G401 (cell line): ENCODE results near the gene CCHCR1. TPM values are rescaled to one million over a fixed set of nuclear protein-coding genes. Genes with fewer than 3 reads are reported as not detected.
"Not testable (repeated sequence)": the region's sequence is repeated elsewhere in the genome, so short reads cannot be mapped to it uniquely, and the experiment has no call there.

Experiments
- DNase-seq: peaks from one replicate; pipeline ENCODE4 v3.0.0-alpha.2; 2015; ENCODE audit warnings: low spot score
- in situ Hi-C: cut with HindIII; loops from 2 replicates; pipeline ENCODE4 v1.10.0; 2016; ENCODE audit warnings: low sequenced_read_pairs, mixed read lengths
- total RNA-seq: library from RNA; depleted of rRNA; stranded (reverse); fragments of >200 nt; shearing (Covaris generic); gene quantifications from 2 replicates; pipeline ENCODE4 v1.2.3, GENCODE V29; 2014; rRNA removed

The CCHCR1 gene, protein sequence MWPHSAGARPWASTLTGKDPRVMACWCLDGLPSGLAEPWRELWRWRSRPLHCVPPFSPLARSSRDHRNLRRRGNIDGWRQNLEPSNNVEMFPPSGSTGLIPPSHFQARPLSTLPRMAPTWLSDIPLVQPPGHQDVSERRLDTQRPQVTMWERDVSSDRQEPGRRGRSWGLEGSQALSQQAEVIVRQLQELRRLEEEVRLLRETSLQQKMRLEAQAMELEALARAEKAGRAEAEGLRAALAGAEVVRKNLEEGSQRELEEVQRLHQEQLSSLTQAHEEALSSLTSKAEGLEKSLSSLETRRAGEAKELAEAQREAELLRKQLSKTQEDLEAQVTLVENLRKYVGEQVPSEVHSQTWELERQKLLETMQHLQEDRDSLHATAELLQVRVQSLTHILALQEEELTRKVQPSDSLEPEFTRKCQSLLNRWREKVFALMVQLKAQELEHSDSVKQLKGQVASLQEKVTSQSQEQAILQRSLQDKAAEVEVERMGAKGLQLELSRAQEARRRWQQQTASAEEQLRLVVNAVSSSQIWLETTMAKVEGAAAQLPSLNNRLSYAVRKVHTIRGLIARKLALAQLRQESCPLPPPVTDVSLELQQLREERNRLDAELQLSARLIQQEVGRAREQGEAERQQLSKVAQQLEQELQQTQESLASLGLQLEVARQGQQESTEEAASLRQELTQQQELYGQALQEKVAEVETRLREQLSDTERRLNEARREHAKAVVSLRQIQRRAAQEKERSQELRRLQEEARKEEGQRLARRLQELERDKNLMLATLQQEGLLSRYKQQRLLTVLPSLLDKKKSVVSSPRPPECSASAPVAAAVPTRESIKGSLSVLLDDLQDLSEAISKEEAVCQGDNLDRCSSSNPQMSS
- 33.6 and 37.5 TPM in 2 replicates for total RNA-seq

DNA sequence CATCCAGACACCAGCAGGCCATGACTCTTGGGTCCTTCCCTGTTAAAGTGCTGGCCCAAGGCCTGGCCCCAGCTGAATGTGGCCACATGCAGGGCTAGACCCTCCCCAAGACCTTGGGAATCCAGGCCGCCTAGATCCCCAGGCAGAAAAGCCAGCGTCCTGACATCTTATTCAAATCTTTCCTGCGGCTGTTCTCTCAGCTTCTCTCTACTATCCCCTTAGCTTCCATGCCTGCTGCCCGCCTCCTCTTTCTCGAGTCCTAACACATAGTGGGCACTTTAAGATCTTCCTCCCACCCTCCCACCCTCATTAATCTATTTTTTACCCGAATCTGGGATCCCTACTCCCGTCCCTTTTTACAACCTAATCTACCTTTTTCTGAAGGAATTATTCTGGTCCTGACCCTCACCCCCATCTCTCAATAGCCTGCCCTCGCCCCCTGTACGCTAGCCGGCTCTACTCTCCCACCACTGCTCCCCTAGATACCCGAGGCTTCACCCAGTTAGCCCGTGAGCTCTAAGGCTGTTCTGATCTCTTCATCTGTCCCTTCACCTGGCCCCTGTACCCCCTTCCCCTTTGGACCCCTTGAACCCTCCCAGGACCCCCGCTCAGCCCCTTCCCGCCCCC is at the start of gene CCHCR1:
Gene CCHCR1, minus strand, starts transcription at position 290 of the 627 bp plus-strand sequence. Its CDS starts 202 bp downstream, at position 88.
- in situ Hi-C loops, result no loop called here
- DNase-seq, result no peak

DNA sequence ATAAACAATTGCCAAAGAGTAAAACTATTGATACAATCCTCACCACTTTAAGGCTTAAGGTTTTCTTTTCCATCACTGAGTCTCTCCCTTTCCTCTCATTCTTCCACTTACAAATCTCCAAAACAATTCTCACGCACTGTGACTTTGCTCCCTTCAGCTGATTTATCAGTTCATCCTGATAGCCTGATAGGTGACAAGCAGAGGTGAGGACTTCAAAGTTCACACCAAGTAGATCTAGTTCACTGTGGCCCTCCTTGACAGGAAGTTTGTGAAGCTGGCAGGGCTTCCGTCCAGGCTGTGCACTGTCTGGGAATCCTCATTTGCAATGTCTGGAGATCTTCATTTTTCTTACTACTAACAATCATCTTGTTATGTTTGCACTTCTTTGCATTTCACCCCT is 48.0 kb upstream of the CCHCR1 start:
- in situ Hi-C loops, result no loop called here
- no peak for DNase-seq

DNA sequence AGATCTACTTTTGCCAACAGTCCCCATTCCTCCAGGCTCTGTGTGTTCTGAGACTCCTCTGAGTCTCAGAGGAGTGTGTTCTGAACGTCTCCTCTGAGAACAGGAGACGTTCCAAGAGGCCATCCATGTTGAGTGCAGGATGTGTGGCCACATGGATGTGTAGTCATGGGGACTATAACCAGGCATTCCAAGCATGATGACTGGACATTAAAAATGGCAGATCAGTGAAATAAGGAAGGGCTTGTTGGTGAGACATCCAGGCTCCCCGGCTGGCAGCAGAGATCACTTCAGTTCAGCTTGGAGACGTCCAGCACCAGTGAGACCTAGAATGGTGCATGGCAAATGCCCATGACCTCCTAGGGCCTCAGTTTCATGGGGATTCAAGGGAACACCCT is 47.1 kb upstream of the CCHCR1 start:
- in situ Hi-C loops, result no loop called here
- DNase-seq, result no peak

DNA sequence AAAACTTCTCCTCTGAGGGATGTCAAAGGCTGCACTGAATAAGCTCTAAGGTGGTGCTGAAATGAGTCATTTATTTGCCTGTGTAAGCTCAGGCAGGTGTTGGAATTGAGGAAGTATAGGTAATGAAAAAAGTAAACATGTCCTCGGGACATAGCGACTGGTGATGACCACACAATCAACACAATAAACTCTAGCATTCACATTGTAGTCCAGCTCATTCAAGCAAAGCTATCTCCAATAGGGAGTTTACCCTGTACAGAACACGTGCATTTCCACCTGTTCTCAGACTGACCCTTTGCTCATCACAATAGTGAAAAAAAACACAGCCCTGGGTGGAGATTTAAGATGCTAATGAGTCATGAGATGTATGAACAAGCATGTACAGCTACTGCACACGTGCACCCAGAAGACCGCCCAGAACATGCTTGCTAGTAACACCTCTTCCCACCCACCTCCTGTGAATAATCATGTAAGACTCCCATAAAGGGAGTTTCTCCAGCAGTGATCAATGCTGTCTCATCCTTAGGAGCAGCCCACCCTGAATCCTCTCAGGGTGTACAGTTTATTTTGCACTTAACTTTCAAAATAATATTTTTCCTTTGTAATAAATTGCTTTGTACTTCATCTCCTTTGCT is 45.9 kb upstream of the CCHCR1 start:
- no peak for DNase-seq

DNA sequence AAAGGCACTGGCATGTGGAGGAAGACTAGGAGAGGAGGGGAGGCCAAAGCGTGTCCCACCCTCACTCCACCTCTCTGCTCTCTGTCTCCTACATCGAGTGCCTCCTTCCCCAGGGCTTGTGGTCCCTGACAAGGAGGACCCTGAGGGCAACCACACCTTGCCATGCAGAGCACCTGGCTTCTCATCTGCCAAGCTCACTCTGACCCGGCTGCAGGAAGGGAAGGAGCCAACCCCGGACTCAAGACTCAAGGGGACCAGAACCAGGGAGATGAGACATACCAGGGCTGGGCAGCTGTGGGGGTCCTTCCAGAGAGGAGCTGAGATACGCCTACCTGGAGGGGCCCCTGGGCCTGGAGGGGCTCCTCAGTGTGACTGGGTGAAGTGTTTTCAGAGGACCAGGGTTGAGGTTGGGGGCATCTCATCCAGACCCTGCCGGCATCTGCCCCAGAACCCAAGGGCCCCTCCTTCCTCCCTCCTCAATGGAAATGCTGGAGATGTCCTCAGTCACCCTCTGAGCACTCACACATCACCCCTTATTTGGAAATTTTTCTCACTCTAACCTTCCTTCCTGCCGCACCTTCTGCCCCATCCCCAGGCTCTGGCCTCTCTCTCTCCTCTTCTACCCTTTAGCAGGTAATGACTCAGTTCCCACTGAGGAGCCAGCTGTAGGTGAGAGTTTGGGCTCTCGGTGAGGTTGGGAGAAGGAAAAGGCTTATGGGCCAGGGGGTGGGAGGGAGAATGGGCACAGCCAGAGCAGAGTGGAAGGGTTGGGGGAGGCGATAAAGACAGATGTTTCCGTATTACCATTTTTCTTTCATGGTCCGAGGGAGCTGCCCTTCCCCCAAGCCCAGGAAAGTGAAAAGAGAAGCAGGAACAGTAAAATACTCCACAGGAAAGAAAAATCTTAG is 44.9 kb upstream of the CCHCR1 start:
- no peak for DNase-seq
- in situ Hi-C loops, result no loop called here

More for the DNA sequence above, 45.9 kb upstream of the CCHCR1 start:
- in situ Hi-C loops, result no loop called here

DNA sequence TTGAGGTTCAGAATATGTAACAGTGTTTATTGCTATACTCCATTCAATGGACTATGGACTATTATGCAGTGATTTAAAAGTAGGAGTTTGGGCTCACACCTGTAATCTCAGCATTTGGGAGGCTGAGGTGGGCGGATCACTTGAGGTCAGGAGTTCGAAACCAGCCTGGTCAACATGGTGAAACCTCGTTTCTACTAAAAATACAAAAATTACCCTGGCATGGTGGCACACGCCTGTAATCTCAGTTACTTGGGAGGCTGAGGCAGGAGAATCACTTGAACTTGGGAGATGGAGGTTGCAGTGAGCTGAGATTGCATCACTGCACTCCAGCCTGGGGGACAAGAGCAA is 41.5 kb upstream of the CCHCR1 start:
- DNase-seq, in situ Hi-C loops: not testable (repeated sequence)

DNA sequence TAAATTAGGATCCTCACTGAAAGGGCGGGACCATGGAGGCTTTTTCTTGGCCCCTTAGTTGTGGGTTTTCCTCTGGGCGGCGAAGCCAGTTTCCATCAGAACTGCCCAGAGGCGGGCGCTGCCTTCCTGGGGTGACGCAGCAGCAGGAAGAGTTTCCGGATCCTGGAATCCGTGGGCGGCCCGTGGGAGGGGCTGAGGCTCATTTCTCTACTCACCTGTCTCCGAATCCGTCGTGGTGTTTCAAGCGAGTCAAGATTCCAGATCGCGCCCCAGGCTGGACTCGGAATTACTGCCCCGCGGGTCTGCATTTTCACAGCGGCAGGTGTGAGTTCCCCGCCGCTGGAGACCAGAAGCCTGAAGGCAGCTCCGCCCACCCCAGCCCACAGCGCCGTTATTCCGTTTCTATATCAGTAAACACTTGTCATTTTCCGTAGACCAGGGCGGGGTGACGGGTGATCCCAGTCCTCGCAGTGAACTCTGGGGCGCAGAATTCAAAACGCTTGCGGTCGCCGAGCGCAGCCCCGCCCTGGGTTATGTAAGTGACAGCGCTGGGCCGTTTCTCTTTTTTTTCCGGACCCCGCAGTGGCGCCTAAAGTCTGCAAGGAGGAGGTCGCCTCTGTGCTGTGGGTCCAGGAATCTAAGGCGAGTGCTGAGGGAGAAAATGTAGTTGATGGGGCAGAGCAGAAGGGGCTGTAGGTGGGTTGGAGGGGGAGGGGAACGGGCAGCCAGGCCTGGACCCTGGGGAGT is 40.1 kb upstream of the CCHCR1 start:
- in situ Hi-C loops, result no loop called here
- peak; percentile 91 for DNase-seq

DNA sequence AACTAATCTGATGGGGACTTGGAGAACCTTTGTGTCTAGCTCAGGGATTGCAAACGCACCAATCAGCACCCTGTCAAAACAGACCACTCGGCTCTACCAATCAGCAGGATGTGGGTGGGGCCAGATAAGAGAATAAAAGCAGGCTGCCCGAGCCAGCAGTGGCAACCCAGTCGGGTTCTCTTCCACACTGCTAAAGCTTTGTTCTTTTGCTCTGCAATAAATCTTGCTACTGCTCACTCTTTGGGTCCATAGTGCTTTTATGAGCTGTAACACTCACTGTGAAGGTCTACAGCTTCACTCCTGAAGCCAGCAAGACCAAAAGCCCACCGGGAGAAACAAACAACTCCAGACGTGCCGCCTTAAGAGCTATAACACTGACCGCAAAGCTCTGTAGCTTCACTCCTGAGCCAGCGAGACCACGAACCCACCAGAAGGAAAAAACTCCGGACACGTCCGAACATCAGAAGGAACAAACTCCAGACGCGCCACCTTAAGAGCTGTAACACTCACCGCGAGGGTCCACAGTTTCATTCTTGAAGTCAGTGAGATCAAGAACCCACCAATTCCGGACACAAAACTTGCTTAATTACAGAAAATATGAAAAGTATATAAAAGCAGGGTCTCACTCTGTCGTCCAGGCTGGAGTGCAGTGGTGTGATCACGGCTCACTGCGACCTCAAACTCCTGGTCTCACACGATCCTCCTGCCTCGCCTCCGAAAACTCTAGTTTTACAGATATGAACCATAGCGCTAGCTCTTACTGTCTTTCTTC is 38.8 kb upstream of the CCHCR1 start:
- in situ Hi-C loops, DNase-seq: not testable (repeated sequence)

DNA sequence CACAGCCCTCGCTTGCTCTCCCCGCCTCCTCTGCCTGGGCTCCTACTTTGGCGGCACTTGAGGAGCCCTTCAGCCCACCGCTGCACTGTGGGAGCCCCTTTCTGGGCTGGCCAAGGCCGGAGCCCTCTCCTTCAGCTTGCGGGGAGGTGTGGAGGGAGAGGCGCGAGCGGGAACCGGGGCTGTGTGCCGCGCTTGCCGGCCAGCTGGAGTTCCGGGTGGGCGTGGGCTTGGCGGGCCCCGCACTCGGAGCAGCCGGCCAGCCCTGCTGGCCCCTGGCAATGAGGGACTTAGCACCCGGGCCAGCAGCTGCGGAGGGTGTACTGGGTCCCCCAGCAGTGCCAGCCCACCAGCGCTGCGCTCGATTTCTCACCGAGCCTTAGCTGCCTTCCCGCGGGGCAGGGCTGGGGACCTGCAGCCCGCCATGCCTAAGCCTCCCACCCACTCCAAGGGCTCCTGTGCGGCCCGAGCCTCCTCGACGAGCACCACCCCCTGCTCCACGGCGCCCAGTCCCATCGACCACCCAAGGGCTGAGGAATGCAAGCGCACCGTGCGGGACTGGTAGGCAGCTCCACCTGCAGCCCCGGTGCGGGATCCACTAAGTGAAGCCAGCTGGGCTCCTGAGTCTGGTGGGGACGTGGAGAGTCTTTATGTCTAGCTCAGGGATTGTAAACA is 37.8 kb upstream of the CCHCR1 start:
- DNase-seq, in situ Hi-C loops: not testable (repeated sequence)

DNA sequence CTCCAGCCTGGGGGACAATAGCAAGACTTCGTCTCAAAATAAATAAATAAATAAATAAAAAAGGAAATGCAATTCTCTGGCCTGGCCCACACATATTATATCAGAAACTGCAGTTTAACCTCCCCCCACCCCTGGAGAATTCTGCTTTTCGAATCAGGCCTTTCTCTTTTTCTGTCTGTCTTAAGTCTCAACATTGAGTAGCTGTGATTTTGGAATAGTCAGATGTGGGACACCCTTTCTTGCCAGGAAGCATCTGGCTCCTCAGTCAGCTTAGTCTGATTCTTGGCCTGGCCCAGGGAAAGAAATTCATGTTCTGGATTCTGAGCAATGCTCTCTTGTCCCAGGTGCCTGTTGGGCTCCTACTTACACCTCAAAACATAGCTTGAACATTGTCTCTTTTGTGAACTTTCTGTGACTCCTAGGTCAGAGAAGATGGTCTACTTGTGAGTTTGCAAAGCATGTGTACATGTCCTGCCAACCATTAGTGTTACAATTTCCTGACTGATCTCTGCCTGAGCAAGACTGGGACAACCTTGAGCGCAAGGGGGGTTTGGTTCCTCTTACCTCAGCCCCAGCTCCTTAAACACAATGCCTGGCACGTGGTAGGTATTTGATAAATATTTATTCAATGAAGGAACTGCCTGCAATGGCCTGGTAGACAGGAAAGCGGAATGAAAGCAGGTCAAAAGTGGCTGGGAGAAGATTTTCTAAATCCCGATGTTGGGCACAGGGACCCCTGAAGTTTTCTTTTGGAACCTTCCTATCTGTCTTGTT is 36.6 kb upstream of the CCHCR1 start:
- in situ Hi-C loops, result no loop called here
- no peak for DNase-seq

DNA sequence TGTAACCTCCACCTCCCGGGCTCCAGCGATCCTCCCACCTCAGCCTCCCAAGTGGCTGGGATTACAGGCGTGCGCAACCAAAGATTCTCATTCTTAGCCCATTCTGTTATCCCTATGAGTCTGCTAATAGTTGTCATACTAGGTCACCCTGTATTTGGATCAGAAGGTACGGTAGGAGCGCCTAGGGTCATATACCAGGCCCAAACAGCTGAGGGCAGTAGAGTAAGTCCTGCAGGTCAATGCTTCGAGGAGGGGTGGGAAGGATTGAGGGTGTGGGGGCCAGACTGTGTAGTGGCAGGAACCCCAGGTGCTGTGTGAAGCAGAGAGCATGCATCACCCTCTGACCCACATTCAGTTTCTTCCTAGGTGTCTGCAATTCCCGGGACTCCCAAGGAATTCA is 35.6 kb upstream of the CCHCR1 start:
- in situ Hi-C loops, result no loop called here
- no peak for DNase-seq

DNA sequence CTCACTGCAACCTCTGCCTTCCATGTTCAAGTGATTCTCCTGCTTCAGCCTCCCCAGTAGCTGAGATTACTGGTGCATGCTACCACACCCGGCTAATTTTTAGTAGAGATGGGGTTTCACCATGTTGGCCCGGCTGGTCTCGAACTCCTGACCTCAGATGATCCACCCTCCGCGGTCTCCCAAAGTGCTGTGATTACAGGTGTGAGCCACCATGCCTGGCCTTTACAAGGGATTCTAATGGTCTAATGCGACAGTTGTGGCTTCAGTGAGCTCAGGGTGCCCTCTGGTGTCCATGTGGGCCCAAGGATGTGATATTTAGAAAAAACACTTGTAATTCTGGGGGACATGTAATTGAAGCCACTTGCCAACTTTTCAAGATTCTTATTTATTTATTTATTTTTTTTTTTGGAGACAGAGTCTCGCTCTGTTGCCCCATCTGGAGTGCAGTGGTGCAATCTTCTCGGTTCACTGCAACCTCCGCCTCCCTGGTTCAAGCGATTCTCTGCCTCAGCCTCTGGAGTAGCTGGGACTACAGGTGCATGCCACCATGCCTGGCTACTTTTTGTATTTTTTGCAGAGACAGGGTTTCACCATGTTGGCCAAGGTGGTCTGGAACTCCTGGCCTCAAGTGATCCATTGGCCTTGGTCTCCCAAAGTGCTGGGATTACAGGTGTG is 35.0 kb upstream of the CCHCR1 start:
- peak; percentile 77 for DNase-seq
- in situ Hi-C loops, result not testable (repeated sequence)

DNA sequence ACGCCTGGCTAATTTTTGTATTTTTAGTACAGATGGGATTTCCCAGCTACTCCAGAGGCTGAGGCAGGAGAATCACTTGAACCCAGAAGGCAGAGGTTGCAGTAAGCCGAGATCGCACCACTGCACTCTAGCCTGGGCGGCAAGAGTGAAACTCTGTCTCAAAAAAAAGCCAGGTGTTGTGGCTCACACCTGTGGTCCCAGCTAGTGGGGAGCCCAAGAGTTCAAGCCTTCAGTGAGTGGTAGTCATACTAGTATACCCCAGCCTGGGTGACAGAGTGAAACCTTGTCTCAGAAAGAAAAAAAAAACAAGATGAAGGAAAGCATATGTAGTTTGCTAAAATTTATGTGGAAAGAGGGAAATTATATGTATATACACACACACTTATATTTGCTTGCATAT is 32.9 kb upstream of the CCHCR1 start:
- in situ Hi-C loops, result no loop called here
- DNase-seq, result no peak

DNA sequence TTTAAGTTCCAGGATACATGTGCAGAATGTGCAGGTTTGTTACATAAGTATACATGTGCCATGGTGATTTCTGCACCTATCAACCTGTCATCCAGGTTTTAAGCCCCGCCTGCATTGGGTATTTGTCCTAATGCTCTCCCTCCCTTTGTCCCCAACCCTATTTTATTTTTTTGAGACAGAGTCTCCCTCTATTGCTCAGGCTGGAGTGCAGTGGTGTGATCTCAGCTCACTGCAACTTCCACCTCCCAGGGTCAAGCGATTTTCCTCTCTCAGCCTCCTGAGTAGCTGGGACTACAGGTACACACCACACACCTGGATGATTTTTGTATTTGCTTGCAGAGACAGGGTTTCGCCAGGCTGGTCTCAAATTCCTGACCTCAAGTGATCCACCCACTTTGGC is 31.6 kb upstream of the CCHCR1 start:
- in situ Hi-C loops, DNase-seq: not testable (repeated sequence)

DNA sequence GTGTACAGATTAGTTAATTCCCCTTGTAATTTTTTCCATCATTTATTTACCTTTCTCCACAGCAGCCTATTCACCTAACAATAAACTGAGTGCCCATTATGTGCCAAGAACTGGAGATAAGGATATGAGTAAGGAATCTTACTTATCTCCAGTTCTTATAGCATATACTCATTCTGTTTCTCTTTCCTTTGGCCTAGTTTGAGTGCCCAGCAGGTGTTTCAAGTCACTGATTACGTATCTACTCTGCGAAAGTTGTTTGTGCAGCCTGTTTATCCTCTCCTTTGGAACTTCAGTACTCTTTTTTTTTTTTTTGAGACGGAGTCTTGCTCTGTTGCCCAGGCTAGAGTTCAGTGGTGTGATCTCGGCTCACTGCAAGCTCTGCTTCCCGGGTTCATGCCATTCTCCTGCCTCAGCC is 30.2 kb upstream of the CCHCR1 start:
- no peak for DNase-seq
- in situ Hi-C loops, result no loop called here
